Measurements from ENCODE around the gene DNAJC17.

DNA sequence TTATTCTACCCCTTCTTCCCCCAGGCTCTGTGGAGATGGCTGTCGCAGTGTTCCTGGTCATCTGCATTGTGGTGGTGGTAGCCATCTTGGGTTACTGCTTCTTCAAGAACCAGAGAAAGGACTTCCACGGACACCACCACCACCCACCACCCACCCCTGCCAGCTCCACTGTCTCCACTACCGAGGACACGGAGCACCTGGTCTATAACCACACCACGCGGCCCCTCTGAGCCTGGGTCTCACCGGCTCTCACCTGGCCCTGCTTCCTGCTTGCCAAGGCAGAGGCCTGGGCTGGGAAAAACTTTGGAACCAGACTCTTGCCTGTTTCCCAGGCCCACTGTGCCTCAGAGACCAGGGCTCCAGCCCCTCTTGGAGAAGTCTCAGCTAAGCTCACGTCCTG is 49.5 kb upstream of the DNAJC17 start:
- TF ChIP-seq CTCF (IDR thresholded peaks at IDR 0.05) (no peak), POLR2A (IDR thresholded peaks at IDR 0.05) (no peak)
